GM23338 (cell line): Measurements from ENCODE around the gene S100A3. TPM values are rescaled to one million over a fixed set of nuclear protein-coding genes. Genes with fewer than 3 reads are reported as not detected.
A peak's percentile ranks its signal among the peaks of the same experiment; 100 is the strongest.

Source experiments
- ATAC-seq: fragments of 200-7000 bp; cut with Tn5 transposase; 3 replicates; pipeline ENCODE4 v1.9.1; 2020
- DNase-seq: peaks from one replicate; pipeline ENCODE4 v3.0.0-alpha.2; 2015; ENCODE audit warnings: low spot score
- H2AFZ ChIP-seq: fragments of 200-600 bp; sonication (generic); 2 replicates; pipeline ENCODE4 v1.8.0; 2016; ENCODE audit warnings: antibody characterized with exemption, mild to moderate bottlenecking, moderate library complexity
- H3F3A ChIP-seq: fragments of 200-600 bp; sonication (generic); replicated peaks from 2 replicates; pipeline ENCODE4 v1.8.0; 2017; ENCODE audit warnings: antibody characterized with exemption, mixed run types, low read depth
- H3K27ac ChIP-seq: fragments of 200-600 bp; sonication (generic); 2 replicates; pipeline ENCODE4 v1.6.1; 2016; ENCODE audit warnings: low read depth
- H3K27me3 ChIP-seq: fragments of 200-600 bp; sonication (generic); 2 replicates; pipeline ENCODE4 v1.8.0; 2016; ENCODE audit warnings: mild to moderate bottlenecking, mixed run types, moderate library complexity; ENCODE audit not compliant: insufficient read depth
- H3K36me3 ChIP-seq: fragments of 200-600 bp; sonication (generic); 2 replicates; pipeline ENCODE4 v1.8.0; 2016; ENCODE audit warnings: mild to moderate bottlenecking; ENCODE audit not compliant: insufficient read depth
- H3K4me1 ChIP-seq: fragments of 200-600 bp; sonication (generic); 2 replicates; pipeline ENCODE4 v1.8.0; 2016; ENCODE audit warnings: mild to moderate bottlenecking, moderate library complexity; ENCODE audit not compliant: insufficient read depth
- H3K4me2 ChIP-seq: fragments of 200-600 bp; sonication (generic); 2 replicates; pipeline ENCODE4 v1.7.1; 2017; ENCODE audit warnings: mixed run types
- H3K4me3 ChIP-seq: fragments of 200-600 bp; sonication (generic); 2 replicates; pipeline ENCODE4 v1.6.1; 2016; ENCODE audit warnings: mixed run types
- H3K79me2 ChIP-seq: fragments of 200-600 bp; sonication (generic); replicated peaks from 2 replicates; pipeline ENCODE4 v1.8.0; 2017; ENCODE audit warnings: mild to moderate bottlenecking; ENCODE audit not compliant: insufficient read depth
- H3K9me2 ChIP-seq: fragments of 200-600 bp; sonication (generic); 2 replicates; pipeline ENCODE4 v1.8.0; 2017; ENCODE audit not compliant: insufficient read depth
- H4K20me1 ChIP-seq: fragments of 200-600 bp; sonication (generic); replicated peaks from 2 replicates; pipeline ENCODE4 v1.8.0; 2017; ENCODE audit warnings: mild to moderate bottlenecking; ENCODE audit not compliant: insufficient read depth
- H3K27ac Mint-ChIP-seq: 2 replicates; pipeline ENCODE4 v1.8.0; 2020; ENCODE audit warnings: inconsistent platforms, mild to moderate bottlenecking, moderate library complexity, mixed read lengths
- H3K27me3 Mint-ChIP-seq: 3 replicates; pipeline ENCODE4 v1.8.0; 2022; ENCODE audit warnings: low read depth, mild to moderate bottlenecking, moderate library complexity, mixed read lengths, inconsistent platforms; ENCODE audit not compliant: insufficient read depth, poor library complexity
- H3K36me3 Mint-ChIP-seq: 3 replicates; pipeline ENCODE4 v1.8.0; 2021; ENCODE audit warnings: low read depth, mild to moderate bottlenecking, inconsistent platforms, moderate library complexity, mixed read lengths
- H3K4me1 Mint-ChIP-seq: 3 replicates; pipeline ENCODE4 v1.8.0; 2020; ENCODE audit warnings: mild to moderate bottlenecking, inconsistent platforms, mixed read lengths
- H3K4me3 Mint-ChIP-seq: 3 replicates; pipeline ENCODE4 v1.8.0; 2021; ENCODE audit warnings: moderate library complexity, mild to moderate bottlenecking, inconsistent platforms, mixed read lengths
- H3K9me3 Mint-ChIP-seq: 3 replicates; pipeline ENCODE4 v1.8.0; 2020; ENCODE audit warnings: moderate library complexity, mild to moderate bottlenecking, inconsistent platforms, mixed read lengths
- CREB1 ChIP-seq: fragments of 250-450 bp; sonication (Bioruptor Pico); IDR thresholded peaks from 2 replicates; pipeline ENCODE4 v1.5.0; 2020; ENCODE audit warnings: low read depth, mild to moderate bottlenecking, moderate library complexity
- EZH2 ChIP-seq: fragments of 200-600 bp; sonication (generic); IDR thresholded peaks from one replicate; pipeline ENCODE4 v1.8.0; 2017; ENCODE audit warnings: antibody characterized with exemption, mild to moderate bottlenecking, low read depth; ENCODE audit not compliant: unreplicated experiment
- EZH2phosphoT487 ChIP-seq: fragments of 200-600 bp; sonication (generic); IDR thresholded peaks from one replicate; pipeline ENCODE4 v1.8.1; 2018; ENCODE audit warnings: antibody characterized with exemption; ENCODE audit not compliant: unreplicated experiment
- JUNB ChIP-seq: IDR thresholded peaks from one replicate; pipeline ENCODE4 v1.6.1; 2016; ENCODE audit warnings: antibody characterized with exemption; ENCODE audit not compliant: unreplicated experiment
- NANOG ChIP-seq: IDR thresholded peaks from 2 replicates; pipeline ENCODE4 v1.6.1; 2016; ENCODE audit warnings: antibody characterized with exemption, borderline replicate concordance
- POLR2AphosphoS5 ChIP-seq: IDR thresholded peaks from 2 replicates; pipeline ENCODE4 v1.6.1; 2016; ENCODE audit warnings: antibody characterized with exemption, low read depth
- STAT1 ChIP-seq: IDR thresholded peaks from one replicate; pipeline ENCODE4 v1.6.1; 2016; ENCODE audit warnings: antibody characterized with exemption; ENCODE audit not compliant: unreplicated experiment
- ZNF114 ChIP-seq: fragments of 250-450 bp; sonication (Bioruptor Pico); IDR thresholded peaks from 2 replicates; pipeline ENCODE4 v1.5.0; 2020; ENCODE audit warnings: mild to moderate bottlenecking, moderate library complexity
- ZNF331 ChIP-seq: fragments of 250-450 bp; sonication (Bioruptor Pico); IDR thresholded peaks from 2 replicates; pipeline ENCODE4 v1.5.0; 2020; ENCODE audit warnings: low read depth, mild to moderate bottlenecking, moderate library complexity
- long read RNA-seq: library from polyadenylated mRNA; unstranded; transcript quantifications from one replicate; pipeline ENCODE4 v2.0.0, GENCODE V29; 2020; ENCODE audit not compliant: unreplicated experiment
- polyA plus RNA-seq: library from polyadenylated mRNA; unstranded; fragments of >200 nt; fragmentation: Nextera tagmentation; extraction: Ambion mirVana; gene quantifications from 2 replicates; pipeline ENCODE4 v1.2.1, GENCODE V29; 2016
- total RNA-seq: library from RNA; depleted of rRNA; stranded (reverse); fragments of >200 nt; shearing (Covaris generic); gene quantifications from 2 replicates; pipeline ENCODE4 v1.2.3, GENCODE V29; 2014; rRNA removed
- TF ChIP-seq, protein P1 (sequence below), 2 experiments: fragments of 200-600 bp in 1 of 2; sonication (generic) in 1 of 2; conservative IDR thresholded peaks; 2 replicates each; pipeline versions ENCODE4 v1.5.1 to v1.6.1; 2016 to 2017; ENCODE audit warnings: antibody characterized with exemption in 2 of 2, low read depth in 2 of 2, mild to moderate bottlenecking in 2 of 2, moderate library complexity in 1 of 2
- TF ChIP-seq, protein P2 (sequence below): IDR thresholded peaks from one replicate; pipeline ENCODE4 v1.6.1; 2018; ENCODE audit warnings: antibody characterized with exemption; ENCODE audit not compliant: unreplicated experiment
- TF ChIP-seq, protein P3 (sequence below): IDR thresholded peaks from 2 replicates; pipeline ENCODE4 v1.6.1; 2016; ENCODE audit warnings: antibody characterized with exemption
- TF ChIP-seq, protein P4 (sequence below): fragments of 250-450 bp; sonication (Bioruptor Pico); IDR thresholded peaks from 2 replicates; pipeline ENCODE4 v1.5.0; 2020; ENCODE audit warnings: mild to moderate bottlenecking, moderate library complexity

The S100A3 gene, protein sequence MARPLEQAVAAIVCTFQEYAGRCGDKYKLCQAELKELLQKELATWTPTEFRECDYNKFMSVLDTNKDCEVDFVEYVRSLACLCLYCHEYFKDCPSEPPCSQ
- not detected in 2 replicates for total RNA-seq
- polyA plus RNA-seq, result not detected in 2 replicates
- long read RNA-seq, result 0 reads

DNA sequence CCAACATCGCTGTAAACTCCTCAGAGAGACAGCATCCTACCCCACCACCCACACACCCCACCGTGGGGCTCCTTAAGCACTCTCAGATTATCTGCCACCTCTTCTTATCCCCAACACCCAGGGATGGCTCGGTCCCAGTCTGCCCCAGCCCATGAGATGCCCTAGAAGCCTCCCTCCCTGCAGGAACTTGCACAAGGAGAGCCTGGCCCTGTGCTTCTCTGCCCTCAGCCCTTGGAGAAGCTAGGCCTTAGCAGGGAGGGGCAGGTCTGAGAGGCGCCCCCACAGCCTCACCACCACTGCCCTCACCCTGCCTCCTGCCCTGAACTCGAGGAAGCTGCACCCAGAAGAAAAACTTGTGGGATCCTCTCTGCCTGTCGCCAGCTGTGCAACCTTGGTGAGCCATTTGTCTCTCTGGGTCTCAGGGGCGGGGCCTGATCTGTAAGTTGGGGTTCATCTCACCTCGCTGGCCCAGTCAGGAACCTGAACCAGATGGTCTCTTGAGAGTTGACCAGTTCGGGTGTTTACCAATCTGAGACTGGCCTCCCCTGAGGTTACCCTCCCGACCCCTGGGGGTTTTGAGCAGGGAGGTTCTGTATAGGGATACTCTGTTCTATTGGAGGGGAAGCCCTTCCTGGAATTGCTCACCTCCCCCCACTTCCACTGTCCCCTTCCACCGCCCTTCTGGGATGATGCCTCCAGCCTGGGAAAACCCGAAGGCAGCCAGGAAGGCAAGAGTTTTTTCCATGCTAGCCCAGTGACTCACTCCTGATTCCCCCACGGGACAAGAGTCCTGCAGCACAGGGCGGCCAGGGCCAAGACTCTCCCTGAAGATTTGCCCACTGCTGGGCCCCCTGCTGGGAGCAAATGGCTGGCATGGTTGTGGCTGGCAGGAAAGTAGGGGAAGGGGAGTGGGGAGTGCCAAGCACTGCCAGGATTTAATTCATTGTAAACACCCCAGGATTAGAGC is at the start of gene S100A3:
Gene S100A3 (minus strand): TSS at position 537 of the 967 bp plus-strand sequence. CDS start 773 bp downstream, outside the sequence.
- H3K9me2 ChIP-seq, result no peaks in the 10 kb centered on the region

More for the DNA sequence above, at the start of gene S100A3:
- Histone ChIP-seq H3K27ac (no peak within 1 kb of the TSS), H4K20me1 (no peaks in the 10 kb centered on the region), H3K36me3 (no peaks in the 10 kb centered on the region), H3K4me1 (peaks cover 18% of the 10 kb centered on the region), H3K27me3 (no peaks in the 10 kb centered on the region), H3K79me2 (no peaks in the 10 kb centered on the region), H3K4me3 (no peak within 1 kb of the TSS), H3F3A (no peaks in the 10 kb centered on the region), H2AFZ (peak within 1 kb of the TSS; percentile 66; the same call in 1 of the 2 replicates), H3K4me2 (no peak within 1 kb of the TSS)
- Mint-ChIP-seq H3K27me3 (peaks cover 24% of the 10 kb centered on the region), H3K27ac (no peak within 1 kb of the TSS), H3K4me1 (peaks cover 66% of the 10 kb centered on the region), H3K36me3 (no peaks in the 10 kb centered on the region), H3K9me3 (no peaks in the 10 kb centered on the region), H3K4me3 (no peak within 1 kb of the TSS)
- TF ChIP-seq, protein P1, sequence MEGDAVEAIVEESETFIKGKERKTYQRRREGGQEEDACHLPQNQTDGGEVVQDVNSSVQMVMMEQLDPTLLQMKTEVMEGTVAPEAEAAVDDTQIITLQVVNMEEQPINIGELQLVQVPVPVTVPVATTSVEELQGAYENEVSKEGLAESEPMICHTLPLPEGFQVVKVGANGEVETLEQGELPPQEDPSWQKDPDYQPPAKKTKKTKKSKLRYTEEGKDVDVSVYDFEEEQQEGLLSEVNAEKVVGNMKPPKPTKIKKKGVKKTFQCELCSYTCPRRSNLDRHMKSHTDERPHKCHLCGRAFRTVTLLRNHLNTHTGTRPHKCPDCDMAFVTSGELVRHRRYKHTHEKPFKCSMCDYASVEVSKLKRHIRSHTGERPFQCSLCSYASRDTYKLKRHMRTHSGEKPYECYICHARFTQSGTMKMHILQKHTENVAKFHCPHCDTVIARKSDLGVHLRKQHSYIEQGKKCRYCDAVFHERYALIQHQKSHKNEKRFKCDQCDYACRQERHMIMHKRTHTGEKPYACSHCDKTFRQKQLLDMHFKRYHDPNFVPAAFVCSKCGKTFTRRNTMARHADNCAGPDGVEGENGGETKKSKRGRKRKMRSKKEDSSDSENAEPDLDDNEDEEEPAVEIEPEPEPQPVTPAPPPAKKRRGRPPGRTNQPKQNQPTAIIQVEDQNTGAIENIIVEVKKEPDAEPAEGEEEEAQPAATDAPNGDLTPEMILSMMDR (conservative IDR thresholded peaks at IDR 0.05; ENCODE audit: low read depth in 2 of 2), result no peak
- TF ChIP-seq, protein P2, sequence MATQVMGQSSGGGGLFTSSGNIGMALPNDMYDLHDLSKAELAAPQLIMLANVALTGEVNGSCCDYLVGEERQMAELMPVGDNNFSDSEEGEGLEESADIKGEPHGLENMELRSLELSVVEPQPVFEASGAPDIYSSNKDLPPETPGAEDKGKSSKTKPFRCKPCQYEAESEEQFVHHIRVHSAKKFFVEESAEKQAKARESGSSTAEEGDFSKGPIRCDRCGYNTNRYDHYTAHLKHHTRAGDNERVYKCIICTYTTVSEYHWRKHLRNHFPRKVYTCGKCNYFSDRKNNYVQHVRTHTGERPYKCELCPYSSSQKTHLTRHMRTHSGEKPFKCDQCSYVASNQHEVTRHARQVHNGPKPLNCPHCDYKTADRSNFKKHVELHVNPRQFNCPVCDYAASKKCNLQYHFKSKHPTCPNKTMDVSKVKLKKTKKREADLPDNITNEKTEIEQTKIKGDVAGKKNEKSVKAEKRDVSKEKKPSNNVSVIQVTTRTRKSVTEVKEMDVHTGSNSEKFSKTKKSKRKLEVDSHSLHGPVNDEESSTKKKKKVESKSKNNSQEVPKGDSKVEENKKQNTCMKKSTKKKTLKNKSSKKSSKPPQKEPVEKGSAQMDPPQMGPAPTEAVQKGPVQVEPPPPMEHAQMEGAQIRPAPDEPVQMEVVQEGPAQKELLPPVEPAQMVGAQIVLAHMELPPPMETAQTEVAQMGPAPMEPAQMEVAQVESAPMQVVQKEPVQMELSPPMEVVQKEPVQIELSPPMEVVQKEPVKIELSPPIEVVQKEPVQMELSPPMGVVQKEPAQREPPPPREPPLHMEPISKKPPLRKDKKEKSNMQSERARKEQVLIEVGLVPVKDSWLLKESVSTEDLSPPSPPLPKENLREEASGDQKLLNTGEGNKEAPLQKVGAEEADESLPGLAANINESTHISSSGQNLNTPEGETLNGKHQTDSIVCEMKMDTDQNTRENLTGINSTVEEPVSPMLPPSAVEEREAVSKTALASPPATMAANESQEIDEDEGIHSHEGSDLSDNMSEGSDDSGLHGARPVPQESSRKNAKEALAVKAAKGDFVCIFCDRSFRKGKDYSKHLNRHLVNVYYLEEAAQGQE, result no peak
- TF ChIP-seq ZNF331 (CRISPR knock-in tag) (no peak), EZH2phosphoT487 (no peak), NANOG (no peak), EZH2 (no peak), CREB1 (CRISPR knock-in tag) (no peak), ZNF114 (CRISPR knock-in tag) (no peak), JUNB (no peak), STAT1 (no peak), POLR2AphosphoS5 (no peak)
- TF ChIP-seq, protein P3, sequence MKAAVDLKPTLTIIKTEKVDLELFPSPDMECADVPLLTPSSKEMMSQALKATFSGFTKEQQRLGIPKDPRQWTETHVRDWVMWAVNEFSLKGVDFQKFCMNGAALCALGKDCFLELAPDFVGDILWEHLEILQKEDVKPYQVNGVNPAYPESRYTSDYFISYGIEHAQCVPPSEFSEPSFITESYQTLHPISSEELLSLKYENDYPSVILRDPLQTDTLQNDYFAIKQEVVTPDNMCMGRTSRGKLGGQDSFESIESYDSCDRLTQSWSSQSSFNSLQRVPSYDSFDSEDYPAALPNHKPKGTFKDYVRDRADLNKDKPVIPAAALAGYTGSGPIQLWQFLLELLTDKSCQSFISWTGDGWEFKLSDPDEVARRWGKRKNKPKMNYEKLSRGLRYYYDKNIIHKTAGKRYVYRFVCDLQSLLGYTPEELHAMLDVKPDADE, result no peak
- TF ChIP-seq, protein P4, sequence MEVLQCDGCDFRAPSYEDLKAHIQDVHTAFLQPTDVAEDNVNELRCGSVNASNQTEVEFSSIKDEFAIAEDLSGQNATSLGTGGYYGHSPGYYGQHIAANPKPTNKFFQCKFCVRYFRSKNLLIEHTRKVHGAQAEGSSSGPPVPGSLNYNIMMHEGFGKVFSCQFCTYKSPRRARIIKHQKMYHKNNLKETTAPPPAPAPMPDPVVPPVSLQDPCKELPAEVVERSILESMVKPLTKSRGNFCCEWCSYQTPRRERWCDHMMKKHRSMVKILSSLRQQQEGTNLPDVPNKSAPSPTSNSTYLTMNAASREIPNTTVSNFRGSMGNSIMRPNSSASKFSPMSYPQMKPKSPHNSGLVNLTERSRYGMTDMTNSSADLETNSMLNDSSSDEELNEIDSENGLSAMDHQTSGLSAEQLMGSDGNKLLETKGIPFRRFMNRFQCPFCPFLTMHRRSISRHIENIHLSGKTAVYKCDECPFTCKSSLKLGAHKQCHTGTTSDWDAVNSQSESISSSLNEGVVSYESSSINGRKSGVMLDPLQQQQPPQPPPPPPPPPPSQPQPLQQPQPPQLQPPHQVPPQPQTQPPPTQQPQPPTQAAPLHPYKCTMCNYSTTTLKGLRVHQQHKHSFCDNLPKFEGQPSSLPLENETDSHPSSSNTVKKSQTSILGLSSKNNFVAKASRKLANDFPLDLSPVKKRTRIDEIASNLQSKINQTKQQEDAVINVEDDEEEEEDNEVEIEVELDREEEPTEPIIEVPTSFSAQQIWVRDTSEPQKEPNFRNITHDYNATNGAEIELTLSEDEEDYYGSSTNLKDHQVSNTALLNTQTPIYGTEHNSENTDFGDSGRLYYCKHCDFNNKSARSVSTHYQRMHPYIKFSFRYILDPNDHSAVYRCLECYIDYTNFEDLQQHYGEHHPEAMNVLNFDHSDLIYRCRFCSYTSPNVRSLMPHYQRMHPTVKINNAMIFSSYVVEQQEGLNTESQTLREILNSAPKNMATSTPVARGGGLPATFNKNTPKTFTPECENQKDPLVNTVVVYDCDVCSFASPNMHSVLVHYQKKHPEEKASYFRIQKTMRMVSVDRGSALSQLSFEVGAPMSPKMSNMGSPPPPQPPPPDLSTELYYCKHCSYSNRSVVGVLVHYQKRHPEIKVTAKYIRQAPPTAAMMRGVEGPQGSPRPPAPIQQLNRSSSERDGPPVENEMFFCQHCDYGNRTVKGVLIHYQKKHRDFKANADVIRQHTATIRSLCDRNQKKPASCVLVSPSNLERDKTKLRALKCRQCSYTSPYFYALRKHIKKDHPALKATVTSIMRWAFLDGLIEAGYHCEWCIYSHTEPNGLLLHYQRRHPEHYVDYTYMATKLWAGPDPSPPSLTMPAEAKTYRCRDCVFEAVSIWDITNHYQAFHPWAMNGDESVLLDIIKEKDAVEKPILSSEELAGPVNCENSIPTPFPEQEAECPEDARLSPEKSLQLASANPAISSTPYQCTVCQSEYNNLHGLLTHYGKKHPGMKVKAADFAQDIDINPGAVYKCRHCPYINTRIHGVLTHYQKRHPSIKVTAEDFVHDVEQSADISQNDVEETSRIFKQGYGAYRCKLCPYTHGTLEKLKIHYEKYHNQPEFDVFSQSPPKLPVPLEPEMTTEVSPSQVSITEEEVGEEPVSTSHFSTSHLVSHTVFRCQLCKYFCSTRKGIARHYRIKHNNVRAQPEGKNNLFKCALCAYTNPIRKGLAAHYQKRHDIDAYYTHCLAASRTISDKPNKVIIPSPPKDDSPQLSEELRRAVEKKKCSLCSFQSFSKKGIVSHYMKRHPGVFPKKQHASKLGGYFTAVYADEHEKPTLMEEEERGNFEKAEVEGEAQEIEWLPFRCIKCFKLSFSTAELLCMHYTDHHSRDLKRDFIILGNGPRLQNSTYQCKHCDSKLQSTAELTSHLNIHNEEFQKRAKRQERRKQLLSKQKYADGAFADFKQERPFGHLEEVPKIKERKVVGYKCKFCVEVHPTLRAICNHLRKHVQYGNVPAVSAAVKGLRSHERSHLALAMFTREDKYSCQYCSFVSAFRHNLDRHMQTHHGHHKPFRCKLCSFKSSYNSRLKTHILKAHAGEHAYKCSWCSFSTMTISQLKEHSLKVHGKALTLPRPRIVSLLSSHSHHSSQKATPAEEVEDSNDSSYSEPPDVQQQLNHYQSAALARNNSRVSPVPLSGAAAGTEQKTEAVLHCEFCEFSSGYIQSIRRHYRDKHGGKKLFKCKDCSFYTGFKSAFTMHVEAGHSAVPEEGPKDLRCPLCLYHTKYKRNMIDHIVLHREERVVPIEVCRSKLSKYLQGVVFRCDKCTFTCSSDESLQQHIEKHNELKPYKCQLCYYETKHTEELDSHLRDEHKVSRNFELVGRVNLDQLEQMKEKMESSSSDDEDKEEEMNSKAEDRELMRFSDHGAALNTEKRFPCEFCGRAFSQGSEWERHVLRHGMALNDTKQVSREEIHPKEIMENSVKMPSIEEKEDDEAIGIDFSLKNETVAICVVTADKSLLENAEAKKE (CRISPR knock-in tag), result no peak
- DNase-seq, result no peak
- no peak for ATAC-seq
